GM19238 (cell line): Measurements from ENCODE around the gene ITGAV.

Source experiments
- DNase-seq: peaks from one replicate; pipeline ENCODE4 v3.0.0; 2011; ENCODE audit warnings: low spot score; ENCODE audit not compliant: insufficient read length

ITGAV gene

GRCh38 chr2:186573531-186573930 is 16.3 kb upstream of the ITGAV start:
- no peak for DNase-seq

DNA sequence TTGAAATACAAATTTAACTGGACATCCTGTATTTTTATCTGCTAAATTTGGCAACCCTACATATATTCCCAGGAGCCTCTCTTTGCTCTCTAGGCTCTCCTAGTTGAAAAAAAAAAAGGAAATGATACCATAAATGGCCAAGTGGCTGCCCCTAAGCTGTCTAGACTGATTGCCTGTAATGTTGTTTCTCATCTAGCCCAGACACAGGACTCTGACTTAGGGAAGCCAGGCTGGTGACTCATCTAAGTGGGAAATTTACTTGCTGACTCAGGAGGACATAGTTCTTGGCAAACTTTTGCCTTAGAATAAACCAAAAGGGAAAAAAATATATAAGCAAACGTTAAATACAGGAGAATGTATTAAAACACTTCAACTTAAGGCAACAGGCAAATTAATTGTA is 14.6 kb upstream of the ITGAV start:
- no peak for DNase-seq

- no peak for DNase-seq
These were observed 14.0 kb upstream of the ITGAV start for GRCh38 chr2:186575856-186576255.

- no peak for DNase-seq
These were observed 13.2 kb upstream of the ITGAV start for GRCh38 chr2:186576614-186577013.

DNA sequence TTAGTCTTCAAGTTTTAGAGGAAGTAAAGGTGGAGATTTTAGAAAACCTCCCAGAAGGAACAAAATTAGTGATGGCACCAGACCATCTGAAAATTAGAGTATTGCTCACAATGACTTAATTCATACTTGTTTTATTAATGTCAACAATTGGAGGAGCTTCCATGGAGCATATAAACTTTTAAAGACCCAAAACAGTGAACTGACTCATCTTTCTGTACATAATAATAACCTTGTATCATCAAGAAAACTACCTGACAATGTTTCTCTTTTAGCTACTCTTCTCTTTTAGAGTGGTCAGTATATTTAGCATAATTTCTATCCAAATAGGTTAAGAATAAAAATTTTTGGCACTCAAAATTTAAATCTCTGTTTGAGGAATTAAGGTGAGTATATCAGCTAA is 7.2 kb upstream of the ITGAV start:
- DNase-seq: no peak

DNA sequence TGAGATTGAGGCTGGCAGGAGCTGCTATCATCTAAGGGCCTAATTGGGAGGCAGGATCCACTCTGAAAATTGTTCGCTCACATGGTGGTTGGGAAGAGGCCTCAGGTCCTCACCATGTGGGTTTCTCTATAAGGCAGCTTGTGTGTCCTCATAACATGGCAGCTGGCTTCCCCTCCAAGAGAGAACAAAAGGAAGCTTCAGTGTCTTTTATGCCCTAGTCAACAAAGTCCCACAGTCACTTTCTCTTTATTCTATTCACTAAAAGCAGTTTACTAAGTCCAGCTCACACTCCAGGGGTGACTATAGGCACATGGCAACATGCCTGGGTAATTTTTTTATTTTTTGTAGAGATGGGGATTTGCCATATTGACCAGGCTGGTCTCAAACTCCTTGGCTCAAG is 5.8 kb upstream of the ITGAV start:
- no peak for DNase-seq

DNA sequence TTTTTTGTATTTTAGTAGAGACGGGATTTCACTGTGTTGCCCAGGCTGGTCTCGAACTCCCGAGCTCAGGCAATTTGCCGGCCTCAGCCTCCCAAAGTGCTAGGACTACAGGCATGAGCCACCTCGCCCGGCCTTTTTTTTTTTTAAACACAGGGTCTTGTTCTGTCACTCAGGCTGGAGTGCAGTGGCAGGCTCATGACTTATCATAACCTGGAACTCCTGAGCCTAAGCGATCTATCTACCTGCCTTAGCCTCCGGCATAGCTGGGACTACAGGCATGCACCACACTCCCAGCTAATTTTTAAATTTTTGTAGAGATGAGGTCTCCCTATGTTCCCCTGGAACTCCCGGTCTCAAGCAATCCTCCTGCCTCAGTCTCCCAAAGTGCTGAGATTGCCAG is 1.4 kb upstream of the ITGAV start:
- DNase-seq: no peak

GRCh38 chr2:186588940-186589611 is 780 bp upstream of the ITGAV start:
- DNase-seq: no peak

- no peak for DNase-seq
These were observed 498 bp downstream of the ITGAV start for GRCh38 chr2:186590350-186590758.

DNA sequence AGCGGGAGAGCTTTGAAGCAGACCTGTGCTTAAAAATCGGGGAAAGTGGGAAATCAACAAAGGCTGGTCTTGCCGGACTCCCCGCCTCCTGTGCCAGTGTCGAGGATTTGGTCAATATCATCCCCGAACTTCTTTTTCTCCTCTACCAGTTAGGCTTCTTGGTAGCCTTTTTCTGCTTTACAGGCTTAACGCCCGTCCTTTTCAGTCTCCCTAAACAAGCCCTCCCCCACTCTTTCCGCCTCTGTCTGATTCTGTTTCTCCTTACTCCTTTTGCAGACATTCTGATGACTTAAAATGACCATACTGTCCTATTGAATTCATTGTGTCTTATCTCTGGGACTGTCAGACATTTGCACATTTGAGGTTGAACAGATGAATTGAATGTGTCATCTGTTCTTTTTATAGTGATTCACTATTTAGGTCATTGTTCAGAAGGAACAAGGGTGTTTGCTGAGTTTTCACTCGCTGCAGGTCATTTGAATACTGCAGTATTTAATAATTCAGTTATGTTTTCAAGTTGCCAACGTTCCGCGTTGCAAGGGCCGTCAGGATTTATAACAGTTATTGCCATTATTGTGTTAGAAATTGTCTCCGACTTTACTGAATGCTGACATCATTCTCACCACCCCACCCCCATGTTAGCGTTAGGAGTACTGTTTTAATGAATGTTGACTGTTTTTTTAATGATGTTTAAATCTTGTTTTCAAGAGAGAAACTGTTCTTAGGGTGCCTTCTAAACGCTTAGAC is 1.1 kb downstream of the ITGAV start:
- peak; percentile 28 for DNase-seq

GRCh38 chr2:186591506-186591890 is 1.6 kb downstream of the ITGAV start:
- DNase-seq: no peak

- DNase-seq: no peak
These were observed 2.5 kb downstream of the ITGAV start for GRCh38 chr2:186592137-186592875.

DNA sequence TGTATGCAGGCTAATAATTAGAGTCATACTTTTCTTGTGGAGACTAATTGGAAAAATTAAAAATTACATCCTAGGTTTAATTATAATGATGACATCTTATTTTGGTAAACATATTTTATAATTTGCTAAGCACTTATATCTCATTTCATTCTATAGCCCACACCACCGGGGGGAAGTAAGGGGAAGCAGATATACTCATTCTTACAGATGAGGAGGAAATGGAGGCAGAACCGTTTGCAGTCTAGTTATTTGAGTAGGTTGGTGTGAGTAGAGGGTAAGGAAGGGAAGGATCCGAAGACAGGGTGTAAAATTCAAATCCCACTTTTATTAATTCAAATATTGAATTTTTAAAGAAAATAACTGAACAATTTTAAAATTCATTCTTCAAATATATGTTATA is 3.7 kb downstream of the ITGAV start:
- DNase-seq: no peak

DNA sequence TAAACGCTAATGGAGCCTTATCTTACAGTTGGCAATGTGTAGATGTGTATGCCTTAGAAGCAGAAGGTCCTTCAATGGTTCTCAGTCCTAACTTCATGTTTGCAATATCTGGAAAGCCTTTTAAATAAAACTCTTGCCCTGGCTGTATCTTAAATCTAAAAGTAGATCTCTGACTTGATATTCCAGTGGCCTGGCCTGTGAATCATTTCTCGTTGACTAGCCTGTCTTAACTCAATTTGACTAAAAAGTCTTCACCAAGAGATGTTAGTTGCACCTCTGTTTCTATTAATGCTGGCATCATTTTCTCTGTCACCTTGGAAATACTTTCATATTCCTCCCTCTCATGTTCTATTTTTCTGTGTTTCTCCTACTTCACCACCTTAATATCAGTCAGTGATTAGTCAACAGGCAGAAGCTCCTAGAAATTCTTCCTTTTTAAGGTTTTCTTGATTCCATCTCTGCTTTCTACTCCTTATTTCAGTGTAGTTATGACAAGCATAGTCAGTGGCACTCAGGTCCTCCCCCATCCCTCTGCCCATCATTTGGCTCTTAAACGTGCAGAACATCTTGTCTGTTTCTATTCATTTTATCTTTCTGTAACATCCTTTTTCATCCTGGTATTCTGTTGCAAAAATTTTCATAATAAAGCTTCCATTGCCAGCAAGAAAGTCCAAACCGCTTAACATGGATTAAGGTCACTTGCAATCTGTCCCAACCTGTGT is 4.3 kb downstream of the ITGAV start:
- no peak for DNase-seq

GRCh38 chr2:186595219-186595618 is 5.4 kb downstream of the ITGAV start:
- DNase-seq: no peak

DNA sequence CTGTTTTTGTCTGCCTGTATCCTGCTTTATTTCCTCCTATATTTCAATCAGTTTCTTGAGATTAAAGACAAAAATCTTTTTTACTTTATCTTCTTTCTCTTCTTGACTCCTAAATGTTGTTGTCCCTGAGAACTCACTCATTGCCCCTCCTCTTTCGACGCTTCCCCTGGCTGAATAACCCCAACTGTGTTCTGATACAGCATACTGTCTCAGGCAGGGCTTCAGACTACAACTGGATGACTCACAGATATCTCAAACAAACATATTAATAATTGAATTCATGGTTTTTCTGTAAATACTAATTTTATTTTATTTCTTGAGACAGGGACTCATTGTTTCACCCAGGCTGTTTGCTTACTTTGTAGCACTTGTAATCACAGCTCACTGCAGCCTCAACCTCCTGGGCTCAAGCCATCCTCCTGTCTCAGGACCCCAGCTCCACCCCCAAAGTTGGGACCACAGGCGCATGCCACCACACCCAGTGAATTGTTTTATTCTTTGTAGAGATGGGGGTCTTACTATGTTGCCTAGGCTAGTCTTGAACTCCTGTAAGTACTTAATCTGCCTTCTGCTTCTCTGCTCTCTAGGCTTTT is 9.4 kb downstream of the ITGAV start:
- DNase-seq: no peak

DNA sequence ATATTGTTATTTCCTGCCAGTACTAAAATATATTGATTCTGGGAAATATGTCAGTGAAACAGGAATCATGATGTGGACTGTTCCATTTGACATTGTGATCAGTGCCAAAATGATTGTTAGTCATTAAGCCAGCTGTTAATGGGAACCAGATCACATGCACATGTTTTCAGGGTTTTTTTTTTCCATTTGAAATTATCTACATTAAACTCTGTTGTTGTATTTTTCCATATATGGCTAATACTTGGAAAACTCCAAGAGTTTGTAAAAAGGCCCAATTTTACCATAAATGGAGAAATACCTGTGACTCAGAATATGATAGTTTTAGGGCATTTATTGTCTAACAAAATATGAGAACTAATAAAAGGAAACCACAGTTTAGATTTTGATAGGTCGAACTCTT is 13.4 kb downstream of the ITGAV start:
- DNase-seq: no peak

- DNase-seq: no peak
These were observed 15.2 kb downstream of the ITGAV start for GRCh38 chr2:186605041-186605440.

DNA sequence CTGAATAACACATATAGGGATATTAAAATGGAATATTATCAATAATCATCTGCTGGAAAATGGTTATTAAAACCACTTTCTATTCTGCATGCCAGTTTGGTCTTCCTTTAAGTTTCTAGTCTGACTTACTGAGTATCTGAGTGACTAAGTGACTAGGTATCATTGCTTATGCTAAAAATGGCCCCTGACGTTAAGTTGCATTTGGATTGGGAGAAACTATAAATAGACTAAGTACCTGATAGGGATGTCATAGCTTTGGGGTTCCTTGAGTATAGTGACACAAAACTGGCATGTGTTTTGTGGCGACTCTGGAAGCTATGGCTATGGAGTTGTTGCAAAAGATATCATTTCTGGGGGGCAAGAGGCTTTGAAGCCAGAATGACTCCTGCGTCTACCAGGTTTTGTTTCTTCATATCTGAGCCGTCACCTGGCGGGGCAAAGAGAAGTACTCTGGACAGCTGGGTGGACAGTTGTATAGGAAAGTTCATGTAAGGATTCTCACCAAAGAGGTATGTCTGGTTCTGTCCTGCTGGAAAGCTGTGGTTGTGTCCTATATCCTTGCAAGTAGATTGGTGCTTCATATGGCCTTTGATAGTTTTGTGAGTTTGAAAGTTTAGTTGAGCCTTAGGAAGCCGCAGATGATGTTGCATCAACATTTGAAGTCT is 17.9 kb downstream of the ITGAV start:
- DNase-seq: no peak

GRCh38 chr2:186610785-186611184 is 20.9 kb downstream of the ITGAV start:
- no peak for DNase-seq

DNA sequence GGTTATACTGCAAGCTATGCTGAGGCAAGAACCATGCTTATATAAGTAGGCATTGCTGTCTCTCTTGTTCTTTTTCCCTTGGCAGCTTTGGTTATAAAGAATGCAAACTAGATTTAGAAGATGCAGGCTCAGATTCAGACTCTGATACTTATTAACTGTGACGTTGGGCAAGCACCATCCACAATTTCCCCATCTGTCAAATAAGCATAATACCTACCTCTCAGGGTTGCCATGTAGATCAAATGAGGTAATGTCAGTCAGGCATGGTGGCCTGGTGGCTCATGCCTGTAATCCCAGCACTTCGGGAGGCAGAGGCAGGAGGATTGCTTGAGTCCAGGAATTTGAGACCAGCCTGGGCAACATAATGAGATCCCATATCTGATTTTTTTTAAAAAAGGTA is 21.7 kb downstream of the ITGAV start:
- DNase-seq: no peak
